ENCODE data around the gene ZMYND8.

- TF ChIP-seq CTCF (IDR thresholded peaks at IDR 0.05) (no peak), POLR2AphosphoS5 (IDR thresholded peaks at IDR 0.05) (no peak), POLR2A (IDR thresholded peaks at IDR 0.05) (no peak), EP300 (IDR thresholded peaks at IDR 0.05) (no peak)
These were observed 6.1 kb upstream of the ZMYND8 start for GRCh38 chr20:47362361-47363219.
